NB4 (cell line): ENCODE data around the gene TMEM80.

ENCODE experiments used
- CTCF ChIP-seq: IDR thresholded peaks from one replicate; pipeline ENCODE4 v1.5.1; 2012; ENCODE audit warnings: low read depth, low read length
- POLR2A ChIP-seq: IDR thresholded peaks from 2 replicates; pipeline ENCODE4 v1.6.1; 2011; ENCODE audit warnings: mild to moderate bottlenecking; ENCODE audit not compliant: insufficient read length; ENCODE audit errors: extremely low read depth
- TF ChIP-seq, protein P1 (sequence below): IDR thresholded peaks from 2 replicates; pipeline ENCODE4 v1.6.1; 2011; ENCODE audit warnings: low read depth, low read length

GRCh38 chr11:689625-690024, 6.0 kb upstream of the TMEM80 start:
- TF ChIP-seq CTCF (no peak), POLR2A (no peak)
- TF ChIP-seq, protein P1, sequence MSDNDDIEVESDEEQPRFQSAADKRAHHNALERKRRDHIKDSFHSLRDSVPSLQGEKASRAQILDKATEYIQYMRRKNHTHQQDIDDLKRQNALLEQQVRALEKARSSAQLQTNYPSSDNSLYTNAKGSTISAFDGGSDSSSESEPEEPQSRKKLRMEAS = no peak
